IPS-11a (cell line): ENCODE results near the gene IFT27.
A peak's percentile ranks its signal among the peaks of the same experiment; 100 is the strongest.

Experiments
- H3K4me3 ChIP-seq: one replicate; pipeline ENCODE4 v1.5.1; 2013; ENCODE audit warnings: low read depth, low read length, control low read depth

Gene IFT27

GRCh38 chr22:36797911-36798673 lies 22.2 kb upstream of the IFT27 start:
- no peak overlapping the region for H3K4me3 ChIP-seq

- no peak overlapping the region for H3K4me3 ChIP-seq
Measured at GRCh38 chr22:36797374-36797773, 21.5 kb upstream of the IFT27 start.

- H3K4me3 ChIP-seq = no peak overlapping the region
Measured at GRCh38 chr22:36796552-36797175, 20.7 kb upstream of the IFT27 start.

GRCh38 chr22:36795633-36796032 lies 19.7 kb upstream of the IFT27 start:
- no peak overlapping the region for H3K4me3 ChIP-seq

GRCh38 chr22:36790648-36791047 lies 14.7 kb upstream of the IFT27 start:
- no peak overlapping the region for H3K4me3 ChIP-seq

GRCh38 chr22:36787204-36787988 lies 11.5 kb upstream of the IFT27 start:
- no peak overlapping the region for H3K4me3 ChIP-seq

GRCh38 chr22:36783743-36784142 lies 7.8 kb upstream of the IFT27 start:
- H3K4me3 ChIP-seq = no peak overlapping the region

- no peak overlapping the region for H3K4me3 ChIP-seq
Measured at GRCh38 chr22:36781656-36782627, 6.0 kb upstream of the IFT27 start.

- H3K4me3 ChIP-seq = no peak overlapping the region
Measured at GRCh38 chr22:36778020-36778419, 2.1 kb upstream of the IFT27 start.

- peak overlapping the region; percentile 6 for H3K4me3 ChIP-seq
Measured at GRCh38 chr22:36776722-36777121, 803 bp upstream of the IFT27 start.

- H3K4me3 ChIP-seq = peak overlapping the region; percentile 69
Measured at GRCh38 chr22:36775586-36775963, 344 bp downstream of the IFT27 start.

- no peak overlapping the region for H3K4me3 ChIP-seq
Measured at GRCh38 chr22:36773935-36774334, 2.0 kb downstream of the IFT27 start.

- H3K4me3 ChIP-seq = no peak overlapping the region
Measured at GRCh38 chr22:36772451-36772850, 3.5 kb downstream of the IFT27 start.

GRCh38 chr22:36771356-36772063 lies 4.4 kb downstream of the IFT27 start:
- no peak overlapping the region for H3K4me3 ChIP-seq

- H3K4me3 ChIP-seq = no peak overlapping the region
Measured at GRCh38 chr22:36770513-36771231, 5.2 kb downstream of the IFT27 start.

GRCh38 chr22:36769541-36770512 lies 6.1 kb downstream of the IFT27 start:
- H3K4me3 ChIP-seq = no peak overlapping the region

- H3K4me3 ChIP-seq = no peak overlapping the region
Measured at GRCh38 chr22:36768616-36769015, 7.3 kb downstream of the IFT27 start.

- H3K4me3 ChIP-seq = no peak overlapping the region
Measured at GRCh38 chr22:36768141-36768540, 7.8 kb downstream of the IFT27 start.
